HepG2 (cell line): ENCODE measurements around the gene DPEP3. TPM values are rescaled to one million over a fixed set of nuclear protein-coding genes. Genes with fewer than 3 reads are reported as not detected.

Source experiments
- CBX1 ChIP-seq: IDR thresholded peaks from one replicate; pipeline ENCODE4 v1.6.1; 2016; ENCODE audit warnings: antibody characterized with exemption, low read depth
- ELF4 ChIP-seq: sonication (generic); formaldehyde crosslinking; IDR thresholded peaks from 2 replicates; pipeline ENCODE4 v1.5.0; 2020; ENCODE audit warnings: missing genetic modification reagents, mild to moderate bottlenecking, moderate library complexity, borderline replicate concordance
- ZNF3 ChIP-seq: IDR thresholded peaks from 2 replicates; pipeline ENCODE4 v1.7.0; 2017; ENCODE audit warnings: inconsistent platforms
- ZNF501 ChIP-seq: sonication (generic); formaldehyde crosslinking; IDR thresholded peaks from 2 replicates; pipeline ENCODE4 v1.5.1; 2020; ENCODE audit warnings: mild to moderate bottlenecking, moderate library complexity, missing genetic modification reagents
- polyA plus RNA-seq, 8 experiments: library from polyadenylated mRNA; depleted of rRNA in 3 of 8; stranded (reverse) in 7 of 8; unstranded in 1 of 8; fragments of >200 nt; fragmentation: Illumina TruSeq in 4 of 8; extraction: Trizol in 4 of 8; gene quantifications; 2 replicates each; pipeline versions ENCODE4 v1.2.1 to v1.2.3, GENCODE V29; 2011 to 2016; ENCODE audit warnings: low read depth in 4 of 8, missing spikeins in 1 of 8, mixed read lengths in 1 of 8; ENCODE audit not compliant: insufficient read depth in 1 of 8
- total RNA-seq, 5 experiments: library from RNA; depleted of rRNA; stranded (reverse); fragments of >200 nt; fragmentation: Illumina TruSeq; extraction: Trizol; gene quantifications; 2 replicates each; pipeline ENCODE4 v1.2.3, GENCODE V29; 2016; ENCODE audit warnings: low read depth in 1 of 5
- TF ChIP-seq, protein P1 (sequence below), 2 experiments: sonication (generic) in 1 of 2; formaldehyde crosslinking in 1 of 2; IDR thresholded peaks; 2 replicates each; pipeline versions ENCODE4 v1.4.0 to v1.6.1; 2018 to 2020; ENCODE audit warnings: missing genetic modification reagents in 2 of 2, borderline replicate concordance in 1 of 2, low read depth in 1 of 2, mild to moderate bottlenecking in 1 of 2, missing biosample characterization in 1 of 2
- TF ChIP-seq, protein P2 (sequence below): sonication (generic); formaldehyde crosslinking; IDR thresholded peaks from 2 replicates; pipeline ENCODE4 v1.4.0; 2020; ENCODE audit warnings: low read depth, mild to moderate bottlenecking, missing genetic modification reagents
- TF ChIP-seq, protein P3 (sequence below): sonication (generic); formaldehyde crosslinking; IDR thresholded peaks from 2 replicates; pipeline ENCODE4 v1.4.0; 2020; ENCODE audit warnings: missing genetic modification reagents, borderline replicate concordance
- TF ChIP-seq, protein P4 (sequence below): IDR thresholded peaks from 2 replicates; pipeline ENCODE4 v1.6.1; 2016; ENCODE audit warnings: mild to moderate bottlenecking
- TF ChIP-seq, protein P5 (sequence below): IDR thresholded peaks from 2 replicates; pipeline ENCODE4 v1.6.1; 2012; ENCODE audit warnings: low read length, improper control_type of control experiment
- TF ChIP-seq, protein P6 (sequence below): sonication (generic); formaldehyde crosslinking; IDR thresholded peaks from 2 replicates; pipeline ENCODE4 v1.5.1; 2020; ENCODE audit warnings: mild to moderate bottlenecking, moderate library complexity, missing genetic modification reagents
- TF ChIP-seq, protein P7 (sequence below): sonication (generic); formaldehyde crosslinking; IDR thresholded peaks from 2 replicates; pipeline ENCODE4 v1.9.0; 2021; ENCODE audit warnings: missing genetic modification reagents, mild to moderate bottlenecking, borderline replicate concordance

DPEP3 gene
- total and polyA plus RNA-seq, 2 of the 13 experiments (the other 11 are each of a cell fraction or from before 2014, with no cell fraction given) = not detected

DNA sequence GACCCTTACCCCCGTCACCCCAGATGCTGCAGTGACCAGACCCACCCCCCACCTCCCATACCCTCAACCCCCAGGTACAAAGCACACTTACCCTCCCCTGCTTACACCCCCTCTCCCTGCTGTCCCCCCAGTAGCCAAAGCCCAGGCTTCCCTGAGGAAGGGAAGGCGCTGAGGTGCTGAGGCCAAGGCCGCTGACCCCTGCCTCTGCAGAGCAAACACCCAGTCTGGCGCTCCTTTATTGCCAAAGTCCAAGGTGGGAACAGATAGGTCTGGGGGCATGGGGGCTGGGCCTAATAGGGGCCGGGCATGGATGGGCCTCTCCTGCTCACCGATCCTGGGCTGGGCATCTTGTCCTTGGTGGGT, 37.1 kb downstream of the DPEP3 start (continued):
- TF ChIP-seq, protein P1, sequence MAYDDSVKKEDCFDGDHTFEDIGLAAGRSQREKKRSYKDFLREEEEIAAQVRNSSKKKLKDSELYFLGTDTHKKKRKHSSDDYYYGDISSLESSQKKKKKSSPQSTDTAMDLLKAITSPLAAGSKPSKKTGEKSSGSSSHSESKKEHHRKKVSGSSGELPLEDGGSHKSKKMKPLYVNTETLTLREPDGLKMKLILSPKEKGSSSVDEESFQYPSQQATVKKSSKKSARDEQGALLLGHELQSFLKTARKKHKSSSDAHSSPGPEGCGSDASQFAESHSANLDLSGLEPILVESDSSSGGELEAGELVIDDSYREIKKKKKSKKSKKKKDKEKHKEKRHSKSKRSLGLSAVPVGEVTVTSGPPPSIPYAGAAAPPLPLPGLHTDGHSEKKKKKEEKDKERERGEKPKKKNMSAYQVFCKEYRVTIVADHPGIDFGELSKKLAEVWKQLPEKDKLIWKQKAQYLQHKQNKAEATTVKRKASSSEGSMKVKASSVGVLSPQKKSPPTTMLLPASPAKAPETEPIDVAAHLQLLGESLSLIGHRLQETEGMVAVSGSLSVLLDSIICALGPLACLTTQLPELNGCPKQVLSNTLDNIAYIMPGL (CRISPR knock-in tag; IDR thresholded peaks at IDR 0.05; ENCODE audit: borderline replicate concordance in 1 of 2, low read depth in 1 of 2) = peak in 1 of 2 experiments; percentile 28; a peak in 1 of 4 replicates
- TF ChIP-seq, protein P2, sequence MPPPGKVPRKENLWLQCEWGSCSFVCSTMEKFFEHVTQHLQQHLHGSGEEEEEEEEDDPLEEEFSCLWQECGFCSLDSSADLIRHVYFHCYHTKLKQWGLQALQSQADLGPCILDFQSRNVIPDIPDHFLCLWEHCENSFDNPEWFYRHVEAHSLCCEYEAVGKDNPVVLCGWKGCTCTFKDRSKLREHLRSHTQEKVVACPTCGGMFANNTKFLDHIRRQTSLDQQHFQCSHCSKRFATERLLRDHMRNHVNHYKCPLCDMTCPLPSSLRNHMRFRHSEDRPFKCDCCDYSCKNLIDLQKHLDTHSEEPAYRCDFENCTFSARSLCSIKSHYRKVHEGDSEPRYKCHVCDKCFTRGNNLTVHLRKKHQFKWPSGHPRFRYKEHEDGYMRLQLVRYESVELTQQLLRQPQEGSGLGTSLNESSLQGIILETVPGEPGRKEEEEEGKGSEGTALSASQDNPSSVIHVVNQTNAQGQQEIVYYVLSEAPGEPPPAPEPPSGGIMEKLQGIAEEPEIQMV = no peak
- TF ChIP-seq, protein P3, sequence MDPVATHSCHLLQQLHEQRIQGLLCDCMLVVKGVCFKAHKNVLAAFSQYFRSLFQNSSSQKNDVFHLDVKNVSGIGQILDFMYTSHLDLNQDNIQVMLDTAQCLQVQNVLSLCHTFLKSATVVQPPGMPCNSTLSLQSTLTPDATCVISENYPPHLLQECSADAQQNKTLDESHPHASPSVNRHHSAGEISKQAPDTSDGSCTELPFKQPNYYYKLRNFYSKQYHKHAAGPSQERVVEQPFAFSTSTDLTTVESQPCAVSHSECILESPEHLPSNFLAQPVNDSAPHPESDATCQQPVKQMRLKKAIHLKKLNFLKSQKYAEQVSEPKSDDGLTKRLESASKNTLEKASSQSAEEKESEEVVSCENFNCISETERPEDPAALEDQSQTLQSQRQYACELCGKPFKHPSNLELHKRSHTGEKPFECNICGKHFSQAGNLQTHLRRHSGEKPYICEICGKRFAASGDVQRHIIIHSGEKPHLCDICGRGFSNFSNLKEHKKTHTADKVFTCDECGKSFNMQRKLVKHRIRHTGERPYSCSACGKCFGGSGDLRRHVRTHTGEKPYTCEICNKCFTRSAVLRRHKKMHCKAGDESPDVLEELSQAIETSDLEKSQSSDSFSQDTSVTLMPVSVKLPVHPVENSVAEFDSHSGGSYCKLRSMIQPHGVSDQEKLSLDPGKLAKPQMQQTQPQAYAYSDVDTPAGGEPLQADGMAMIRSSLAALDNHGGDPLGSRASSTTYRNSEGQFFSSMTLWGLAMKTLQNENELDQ (CRISPR knock-in tag) = no peak
- TF ChIP-seq, protein P4, sequence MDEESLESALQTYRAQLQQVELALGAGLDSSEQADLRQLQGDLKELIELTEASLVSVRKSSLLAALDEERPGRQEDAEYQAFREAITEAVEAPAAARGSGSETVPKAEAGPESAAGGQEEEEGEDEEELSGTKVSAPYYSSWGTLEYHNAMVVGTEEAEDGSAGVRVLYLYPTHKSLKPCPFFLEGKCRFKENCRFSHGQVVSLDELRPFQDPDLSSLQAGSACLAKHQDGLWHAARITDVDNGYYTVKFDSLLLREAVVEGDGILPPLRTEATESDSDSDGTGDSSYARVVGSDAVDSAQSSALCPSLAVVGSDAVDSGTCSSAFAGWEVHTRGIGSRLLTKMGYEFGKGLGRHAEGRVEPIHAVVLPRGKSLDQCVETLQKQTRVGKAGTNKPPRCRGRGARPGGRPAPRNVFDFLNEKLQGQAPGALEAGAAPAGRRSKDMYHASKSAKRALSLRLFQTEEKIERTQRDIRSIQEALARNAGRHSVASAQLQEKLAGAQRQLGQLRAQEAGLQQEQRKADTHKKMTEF (CRISPR knock-in tag) = no peak; the same call in 1 of the 2 replicates
- TF ChIP-seq, protein P5, sequence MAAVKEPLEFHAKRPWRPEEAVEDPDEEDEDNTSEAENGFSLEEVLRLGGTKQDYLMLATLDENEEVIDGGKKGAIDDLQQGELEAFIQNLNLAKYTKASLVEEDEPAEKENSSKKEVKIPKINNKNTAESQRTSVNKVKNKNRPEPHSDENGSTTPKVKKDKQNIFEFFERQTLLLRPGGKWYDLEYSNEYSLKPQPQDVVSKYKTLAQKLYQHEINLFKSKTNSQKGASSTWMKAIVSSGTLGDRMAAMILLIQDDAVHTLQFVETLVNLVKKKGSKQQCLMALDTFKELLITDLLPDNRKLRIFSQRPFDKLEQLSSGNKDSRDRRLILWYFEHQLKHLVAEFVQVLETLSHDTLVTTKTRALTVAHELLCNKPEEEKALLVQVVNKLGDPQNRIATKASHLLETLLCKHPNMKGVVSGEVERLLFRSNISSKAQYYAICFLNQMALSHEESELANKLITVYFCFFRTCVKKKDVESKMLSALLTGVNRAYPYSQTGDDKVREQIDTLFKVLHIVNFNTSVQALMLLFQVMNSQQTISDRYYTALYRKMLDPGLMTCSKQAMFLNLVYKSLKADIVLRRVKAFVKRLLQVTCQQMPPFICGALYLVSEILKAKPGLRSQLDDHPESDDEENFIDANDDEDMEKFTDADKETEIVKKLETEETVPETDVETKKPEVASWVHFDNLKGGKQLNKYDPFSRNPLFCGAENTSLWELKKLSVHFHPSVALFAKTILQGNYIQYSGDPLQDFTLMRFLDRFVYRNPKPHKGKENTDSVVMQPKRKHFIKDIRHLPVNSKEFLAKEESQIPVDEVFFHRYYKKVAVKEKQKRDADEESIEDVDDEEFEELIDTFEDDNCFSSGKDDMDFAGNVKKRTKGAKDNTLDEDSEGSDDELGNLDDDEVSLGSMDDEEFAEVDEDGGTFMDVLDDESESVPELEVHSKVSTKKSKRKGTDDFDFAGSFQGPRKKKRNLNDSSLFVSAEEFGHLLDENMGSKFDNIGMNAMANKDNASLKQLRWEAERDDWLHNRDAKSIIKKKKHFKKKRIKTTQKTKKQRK = no peak
- TF ChIP-seq ZNF501 (CRISPR knock-in tag) = no peak; the same call in 1 of the 2 replicates
- TF ChIP-seq, protein P6, sequence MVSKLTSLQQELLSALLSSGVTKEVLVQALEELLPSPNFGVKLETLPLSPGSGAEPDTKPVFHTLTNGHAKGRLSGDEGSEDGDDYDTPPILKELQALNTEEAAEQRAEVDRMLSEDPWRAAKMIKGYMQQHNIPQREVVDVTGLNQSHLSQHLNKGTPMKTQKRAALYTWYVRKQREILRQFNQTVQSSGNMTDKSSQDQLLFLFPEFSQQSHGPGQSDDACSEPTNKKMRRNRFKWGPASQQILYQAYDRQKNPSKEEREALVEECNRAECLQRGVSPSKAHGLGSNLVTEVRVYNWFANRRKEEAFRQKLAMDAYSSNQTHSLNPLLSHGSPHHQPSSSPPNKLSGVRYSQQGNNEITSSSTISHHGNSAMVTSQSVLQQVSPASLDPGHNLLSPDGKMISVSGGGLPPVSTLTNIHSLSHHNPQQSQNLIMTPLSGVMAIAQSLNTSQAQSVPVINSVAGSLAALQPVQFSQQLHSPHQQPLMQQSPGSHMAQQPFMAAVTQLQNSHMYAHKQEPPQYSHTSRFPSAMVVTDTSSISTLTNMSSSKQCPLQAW (CRISPR knock-in tag) = no peak
- TF ChIP-seq ZNF3 = no peak
- no peak for TF ChIP-seq ELF4
- TF ChIP-seq CBX1 = peak; percentile 72
- TF ChIP-seq, protein P7, sequence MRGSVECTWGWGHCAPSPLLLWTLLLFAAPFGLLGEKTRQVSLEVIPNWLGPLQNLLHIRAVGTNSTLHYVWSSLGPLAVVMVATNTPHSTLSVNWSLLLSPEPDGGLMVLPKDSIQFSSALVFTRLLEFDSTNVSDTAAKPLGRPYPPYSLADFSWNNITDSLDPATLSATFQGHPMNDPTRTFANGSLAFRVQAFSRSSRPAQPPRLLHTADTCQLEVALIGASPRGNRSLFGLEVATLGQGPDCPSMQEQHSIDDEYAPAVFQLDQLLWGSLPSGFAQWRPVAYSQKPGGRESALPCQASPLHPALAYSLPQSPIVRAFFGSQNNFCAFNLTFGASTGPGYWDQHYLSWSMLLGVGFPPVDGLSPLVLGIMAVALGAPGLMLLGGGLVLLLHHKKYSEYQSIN = no peak
